Measurements from ENCODE around the gene MYLK.
"Not testable (repeated sequence)": the region's sequence is repeated elsewhere in the genome, so short reads cannot be mapped to it uniquely, and the experiment has no call there.

The MYLK gene, protein sequence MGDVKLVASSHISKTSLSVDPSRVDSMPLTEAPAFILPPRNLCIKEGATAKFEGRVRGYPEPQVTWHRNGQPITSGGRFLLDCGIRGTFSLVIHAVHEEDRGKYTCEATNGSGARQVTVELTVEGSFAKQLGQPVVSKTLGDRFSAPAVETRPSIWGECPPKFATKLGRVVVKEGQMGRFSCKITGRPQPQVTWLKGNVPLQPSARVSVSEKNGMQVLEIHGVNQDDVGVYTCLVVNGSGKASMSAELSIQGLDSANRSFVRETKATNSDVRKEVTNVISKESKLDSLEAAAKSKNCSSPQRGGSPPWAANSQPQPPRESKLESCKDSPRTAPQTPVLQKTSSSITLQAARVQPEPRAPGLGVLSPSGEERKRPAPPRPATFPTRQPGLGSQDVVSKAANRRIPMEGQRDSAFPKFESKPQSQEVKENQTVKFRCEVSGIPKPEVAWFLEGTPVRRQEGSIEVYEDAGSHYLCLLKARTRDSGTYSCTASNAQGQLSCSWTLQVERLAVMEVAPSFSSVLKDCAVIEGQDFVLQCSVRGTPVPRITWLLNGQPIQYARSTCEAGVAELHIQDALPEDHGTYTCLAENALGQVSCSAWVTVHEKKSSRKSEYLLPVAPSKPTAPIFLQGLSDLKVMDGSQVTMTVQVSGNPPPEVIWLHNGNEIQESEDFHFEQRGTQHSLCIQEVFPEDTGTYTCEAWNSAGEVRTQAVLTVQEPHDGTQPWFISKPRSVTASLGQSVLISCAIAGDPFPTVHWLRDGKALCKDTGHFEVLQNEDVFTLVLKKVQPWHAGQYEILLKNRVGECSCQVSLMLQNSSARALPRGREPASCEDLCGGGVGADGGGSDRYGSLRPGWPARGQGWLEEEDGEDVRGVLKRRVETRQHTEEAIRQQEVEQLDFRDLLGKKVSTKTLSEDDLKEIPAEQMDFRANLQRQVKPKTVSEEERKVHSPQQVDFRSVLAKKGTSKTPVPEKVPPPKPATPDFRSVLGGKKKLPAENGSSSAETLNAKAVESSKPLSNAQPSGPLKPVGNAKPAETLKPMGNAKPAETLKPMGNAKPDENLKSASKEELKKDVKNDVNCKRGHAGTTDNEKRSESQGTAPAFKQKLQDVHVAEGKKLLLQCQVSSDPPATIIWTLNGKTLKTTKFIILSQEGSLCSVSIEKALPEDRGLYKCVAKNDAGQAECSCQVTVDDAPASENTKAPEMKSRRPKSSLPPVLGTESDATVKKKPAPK (N-terminal part only)

GRCh38 chr3:123884203-123884831 is at the start of gene MYLK:
TSS of gene MYLK (minus strand) at chr3:123884332. CDS start at chr3:123793841, 90,491 bp downstream.
- DNase-seq (ENCODE audit: low read depth in 1 of 2, low spot score in 1 of 2), result no peak

DNA sequence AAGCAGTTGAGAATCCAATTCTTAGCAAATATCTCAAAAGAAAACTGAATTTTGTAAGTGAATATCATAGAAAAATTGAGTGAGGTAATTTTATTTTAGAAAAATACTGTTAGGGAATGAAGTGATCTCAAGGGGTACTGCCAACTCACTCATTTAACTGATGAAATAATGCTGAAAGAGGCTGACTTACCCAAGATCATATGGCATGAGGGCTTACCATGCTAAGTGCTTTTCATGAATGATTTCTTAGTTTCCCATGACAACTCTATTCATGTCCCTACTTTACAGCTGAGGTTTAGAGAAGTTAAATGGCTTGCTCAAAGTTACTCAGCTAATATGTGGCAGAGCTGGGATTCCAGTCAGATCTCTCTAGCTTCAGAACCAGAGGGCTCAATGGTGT is 46.3 kb upstream of the MYLK start:
- DNase-seq (ENCODE audit: low read depth in 1 of 2, low spot score in 1 of 2), result no peak

DNA sequence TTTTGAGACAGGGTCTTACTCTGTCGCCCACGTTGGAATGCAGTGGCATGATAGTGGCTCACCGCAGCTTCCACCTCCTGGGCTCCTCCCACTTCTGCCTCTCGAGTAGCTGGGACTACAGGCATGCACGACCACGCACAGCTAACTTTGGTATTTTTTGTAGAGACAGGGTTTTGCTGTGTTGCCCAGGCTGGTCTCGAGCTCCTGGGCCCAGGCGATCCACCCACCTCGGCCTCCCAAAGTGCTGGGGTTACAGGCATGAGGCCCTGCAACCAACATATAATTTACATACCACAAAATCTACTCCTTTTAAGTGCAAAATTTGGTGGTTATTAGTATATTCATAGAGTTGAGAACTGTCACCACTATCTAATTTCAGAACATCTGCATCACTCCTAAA is 45.2 kb upstream of the MYLK start:
- DNase-seq (ENCODE audit: low read depth in 1 of 2, low spot score in 1 of 2), result no peak

- no peak for DNase-seq (ENCODE audit: low read depth in 1 of 2, low spot score in 1 of 2)
These were observed 42.3 kb upstream of the MYLK start for GRCh38 chr3:123926396-123926795.

GRCh38 chr3:123920868-123921267 is 36.7 kb upstream of the MYLK start:
- no peak for DNase-seq (ENCODE audit: low read depth in 1 of 2, low spot score in 1 of 2)

DNA sequence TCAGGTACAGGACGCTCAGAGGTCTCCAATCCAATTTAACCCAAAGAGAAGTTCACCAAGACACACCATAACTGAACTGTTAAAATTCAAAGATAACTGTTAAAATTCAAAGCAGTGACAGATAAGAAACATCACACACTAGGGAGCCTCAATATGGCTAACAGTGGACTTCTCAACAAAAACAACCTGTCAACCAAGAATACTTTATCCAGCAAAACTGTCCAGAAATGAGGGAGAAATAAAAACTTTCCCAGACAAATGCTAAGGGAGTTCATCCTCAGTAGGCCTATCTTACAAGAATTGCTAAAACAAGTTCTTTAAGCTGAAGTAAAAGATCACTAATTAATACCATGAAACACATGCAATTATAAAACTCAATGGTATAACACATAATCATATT is 36.3 kb upstream of the MYLK start:
- no peak for DNase-seq (ENCODE audit: low read depth in 1 of 2, low spot score in 1 of 2)

- no peak for DNase-seq (ENCODE audit: low read depth in 1 of 2, low spot score in 1 of 2)
These were observed 35.2 kb upstream of the MYLK start for GRCh38 chr3:123919353-123919752.

- no peak for DNase-seq (ENCODE audit: low read depth in 1 of 2, low spot score in 1 of 2)
These were observed 30.7 kb upstream of the MYLK start for GRCh38 chr3:123914829-123915228.

DNA sequence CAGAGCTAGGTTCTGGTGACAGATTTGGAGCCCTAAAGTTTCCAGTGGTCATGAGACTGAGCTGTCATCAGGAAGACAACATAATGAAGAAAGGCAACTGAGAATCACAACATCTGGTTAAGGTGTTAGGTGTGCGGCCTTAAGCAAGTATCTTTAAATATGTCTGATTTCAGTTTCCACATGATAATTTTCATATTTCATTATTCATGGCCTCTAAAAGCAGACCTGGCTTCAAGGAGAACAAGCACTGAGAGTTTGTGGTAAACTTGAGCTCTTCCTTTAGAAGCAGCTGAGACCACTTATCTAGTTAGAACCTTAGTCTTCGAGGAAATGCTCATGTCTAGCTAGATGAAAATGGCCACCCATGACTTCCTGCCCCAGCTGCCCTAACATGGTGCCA is 25.7 kb upstream of the MYLK start:
- DNase-seq (ENCODE audit: low read depth in 1 of 2, low spot score in 1 of 2), result no peak

DNA sequence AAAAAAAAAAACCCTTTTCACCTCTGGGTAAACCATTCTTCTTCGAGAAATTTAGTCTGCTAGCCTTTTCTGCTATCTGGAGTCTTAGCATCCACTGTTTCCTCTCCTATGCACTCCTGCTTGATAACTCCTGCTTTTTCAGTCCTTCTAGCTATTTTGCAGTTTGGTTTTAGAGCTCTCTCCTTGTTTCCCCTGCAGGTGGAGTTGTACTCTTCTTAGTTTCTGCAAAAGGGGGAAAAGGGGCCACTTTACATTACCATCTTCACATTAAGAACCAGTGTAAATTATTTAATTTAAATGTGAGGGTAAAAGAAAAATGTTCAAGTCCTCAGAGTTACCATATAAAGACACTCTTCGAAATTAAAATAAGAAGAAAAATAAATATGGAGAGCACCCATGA is 23.6 kb upstream of the MYLK start:
- no peak for DNase-seq (ENCODE audit: low read depth in 1 of 2, low spot score in 1 of 2)

- DNase-seq (ENCODE audit: low read depth in 1 of 2, low spot score in 1 of 2), result no peak
These were observed 15.3 kb upstream of the MYLK start for GRCh38 chr3:123899300-123899865.

DNA sequence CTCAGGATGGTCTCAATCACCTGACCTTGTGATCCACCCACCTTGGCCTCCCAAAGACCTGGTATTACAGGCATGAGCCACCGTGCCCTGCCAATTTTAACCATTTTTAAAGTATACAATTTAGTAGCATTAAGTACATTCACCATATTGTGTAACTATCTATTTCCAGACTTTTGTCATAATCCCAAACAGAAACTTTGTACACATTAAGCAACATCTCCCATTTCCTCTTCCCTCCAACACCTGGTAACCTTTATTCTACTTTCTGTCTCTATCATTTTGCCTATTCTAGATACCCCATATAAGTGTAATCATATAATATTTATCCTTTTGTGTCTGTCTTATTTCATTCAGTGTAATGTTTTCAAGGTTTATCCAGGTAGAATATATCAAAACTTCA is 8.9 kb upstream of the MYLK start:
- no peak for DNase-seq (ENCODE audit: low read depth in 1 of 2, low spot score in 1 of 2)

DNA sequence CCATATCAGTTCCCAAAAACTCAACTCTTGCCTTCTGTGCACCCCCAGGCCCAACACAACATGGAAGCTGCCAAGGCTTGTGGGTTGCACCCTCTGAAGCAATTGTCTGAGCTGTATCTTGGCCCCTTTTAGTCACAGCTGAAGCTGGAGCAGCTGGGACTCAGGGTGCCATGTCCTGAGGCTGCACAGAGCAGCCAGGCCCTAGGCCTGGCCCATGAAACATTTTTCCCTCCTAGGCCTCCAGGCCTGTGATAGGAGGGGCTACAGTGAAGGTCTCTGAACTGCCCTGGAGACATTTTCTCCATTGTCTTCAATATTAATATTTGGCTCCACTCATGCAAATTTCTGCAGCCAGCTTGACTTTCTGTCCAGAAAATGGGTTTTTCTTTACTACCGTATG is 8.1 kb upstream of the MYLK start:
- DNase-seq (ENCODE audit: low read depth in 1 of 2, low spot score in 1 of 2), result no peak

GRCh38 chr3:123890991-123891390 is 6.9 kb upstream of the MYLK start:
- DNase-seq (ENCODE audit: low read depth in 1 of 2, low spot score in 1 of 2), result not testable (repeated sequence)

DNA sequence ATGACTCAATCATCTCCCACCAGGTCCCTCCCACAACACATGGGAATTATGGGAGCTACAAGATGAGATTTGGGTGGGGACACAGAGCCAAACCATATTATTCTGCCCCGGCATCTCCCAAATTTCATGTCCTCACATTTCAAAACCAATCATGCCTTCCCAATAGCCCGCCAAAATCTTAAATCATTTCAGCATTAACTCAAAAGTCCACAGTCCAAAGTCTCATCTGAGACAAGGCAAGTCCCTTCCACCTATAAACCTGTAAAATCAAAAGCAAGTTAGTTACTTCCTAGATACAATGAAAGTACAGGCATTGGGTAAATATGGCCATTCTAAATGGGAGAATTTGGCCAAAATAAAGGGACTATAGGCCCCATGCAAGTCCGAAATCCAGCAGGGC is 6.0 kb upstream of the MYLK start:
- DNase-seq (ENCODE audit: low read depth in 1 of 2, low spot score in 1 of 2), result not testable (repeated sequence)

- no peak for DNase-seq (ENCODE audit: low read depth in 1 of 2, low spot score in 1 of 2)
These were observed 861 bp upstream of the MYLK start for GRCh38 chr3:123884993-123885392.

DNA sequence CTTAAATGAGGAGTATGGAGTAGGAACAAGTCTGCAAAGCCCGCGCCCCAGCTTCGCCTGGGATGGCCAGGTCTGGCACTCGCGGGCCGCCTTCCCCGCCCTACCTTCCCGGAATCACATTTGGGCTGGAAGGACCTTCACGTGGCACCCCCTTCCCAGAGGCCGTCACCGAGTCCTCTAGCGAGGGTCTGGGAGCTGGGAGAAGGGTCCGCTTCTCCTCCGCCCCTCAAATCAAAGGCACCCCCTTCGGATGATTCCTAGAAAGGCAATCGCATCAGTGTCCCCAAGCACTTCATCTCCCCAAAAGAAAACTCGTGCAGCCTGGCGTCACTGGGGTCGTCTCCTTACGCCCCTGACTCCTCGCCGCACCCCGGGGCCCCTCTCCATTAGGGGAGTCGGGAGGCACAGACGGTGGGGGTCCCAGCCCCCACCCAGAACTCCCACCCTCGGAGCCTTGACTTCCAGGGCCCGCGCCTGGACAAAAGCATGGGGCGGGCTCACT is 380 bp downstream of the MYLK start:
- DNase-seq (ENCODE audit: low read depth in 1 of 2, low spot score in 1 of 2), result no peak

DNA sequence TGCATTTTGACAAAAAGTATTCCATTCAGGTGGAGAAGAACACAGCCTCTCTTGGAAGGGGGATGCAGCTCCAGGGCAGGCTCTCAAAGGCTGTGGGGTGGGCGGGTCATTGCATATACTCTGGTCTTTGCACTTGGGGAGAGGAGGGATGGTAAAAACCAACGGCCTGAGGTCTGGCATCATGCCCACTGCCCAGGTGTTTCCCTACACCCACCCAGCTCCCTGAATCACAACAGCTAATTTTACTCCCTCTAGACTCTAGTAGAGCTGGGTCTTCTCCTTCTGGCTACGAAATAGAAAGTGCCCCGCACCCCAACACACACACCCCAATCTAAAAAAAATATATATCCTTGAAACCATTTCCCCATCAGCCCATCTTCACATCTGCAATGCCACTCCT is 1.0 kb downstream of the MYLK start:
- DNase-seq (ENCODE audit: low read depth in 1 of 2, low spot score in 1 of 2), result no peak

DNA sequence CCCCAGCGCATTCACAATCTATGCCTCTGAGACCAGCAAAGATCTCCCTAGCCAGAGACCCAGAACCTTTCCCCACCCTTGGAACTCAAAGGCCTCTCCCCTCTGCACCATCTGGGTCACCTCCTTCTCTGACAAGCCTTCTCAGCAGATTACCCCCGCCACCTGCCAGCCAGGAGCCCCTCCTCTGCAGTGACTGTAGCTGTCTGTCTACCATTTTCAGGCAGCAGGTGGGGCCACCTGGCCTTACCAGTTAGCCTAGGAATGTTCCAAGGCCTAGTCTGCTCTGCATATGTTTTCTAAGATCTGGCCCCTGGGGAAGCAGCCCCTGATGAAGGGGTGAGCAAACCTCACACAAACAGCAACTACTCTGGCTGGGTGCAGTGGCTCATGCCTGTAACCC is 2.4 kb downstream of the MYLK start:
- DNase-seq (ENCODE audit: low read depth in 1 of 2, low spot score in 1 of 2), result no peak

GRCh38 chr3:123880998-123881561 is 3.1 kb downstream of the MYLK start:
- no peak for DNase-seq (ENCODE audit: low read depth in 1 of 2, low spot score in 1 of 2)

All from stimulated activated CD4-positive, alpha-beta T cell treated with anti-CD3 and anti-CD28 coated beads, Interleukin-15, amount 100 ng/mL, for 1 hour (primary cell).